ENCODE measurements around the gene HSPB1. TPM values are rescaled to one million over a fixed set of nuclear protein-coding genes. Genes with fewer than 3 reads are reported as not detected.

The HSPB1 gene
- total and polyA plus RNA-seq, 2 experiments from 2014 or later: 48.1 to 437 TPM

GRCh38 chr7:76330673-76331072 lies 28.2 kb downstream of the HSPB1 start:
- peaks cover 7% of the 10 kb centered on the region for H3K27me3 Mint-ChIP-seq (ENCODE audit: insufficient read depth, low read depth, poor library complexity)

More at GRCh38 chr7:76330673-76331072, 28.2 kb downstream of the HSPB1 start:
- peaks cover 99% of the 10 kb centered on the region for H3K79me2 ChIP-seq (replicated peaks; ENCODE audit: insufficient read depth)
- H3K4me2 ChIP-seq: no peak overlapping the region
- peak; percentile 66 for ATAC-seq
- Mint-ChIP-seq H3K27ac (no peak overlapping the region), H3K4me3 (no peak overlapping the region), H3K36me3 (ENCODE audit: low read depth) (peaks cover 81% of the 10 kb centered on the region), H3K4me1 (peaks cover 33% of the 10 kb centered on the region), H3K9me3 (no peaks in the 10 kb centered on the region)
- H3K9me2 ChIP-seq (ENCODE audit: insufficient read depth): no peaks in the 10 kb centered on the region
- TF ChIP-seq NANOG (IDR thresholded peaks at IDR 0.05; ENCODE audit: borderline replicate concordance) (no peak), JUNB (IDR thresholded peaks at IDR 0.05; ENCODE audit: unreplicated experiment) (no peak), CTCF (conservative IDR thresholded peaks at IDR 0.05; ENCODE audit: low read depth in 2 of 2) (peak; percentile 55 to 60), STAT1 (IDR thresholded peaks at IDR 0.05; ENCODE audit: unreplicated experiment) (no peak), REST (IDR thresholded peaks at IDR 0.05; ENCODE audit: unreplicated experiment) (no peak)
- peaks cover 83% of the 10 kb centered on the region for H4K20me1 ChIP-seq (replicated peaks; ENCODE audit: insufficient read depth)
- peaks cover 40% of the 10 kb centered on the region for H3K36me3 ChIP-seq (ENCODE audit: insufficient read depth)
- H3K4me3 ChIP-seq: no peak overlapping the region
- peak; percentile 55 for DNase-seq (ENCODE audit: low spot score)
- H3K27me3 ChIP-seq (ENCODE audit: insufficient read depth): no peaks in the 10 kb centered on the region
- peaks cover 40% of the 10 kb centered on the region for H3F3A ChIP-seq (replicated peaks; ENCODE audit: low read depth)
- H3K4me1 ChIP-seq (ENCODE audit: insufficient read depth): peaks cover 7% of the 10 kb centered on the region; the same call in 1 of the 2 replicates
- peak overlapping the region; percentile 17; the same call in 1 of the 2 replicates for H3K27ac ChIP-seq (ENCODE audit: low read depth)
- no peak overlapping the region for H2AFZ ChIP-seq
